ENCODE data around the gene CNNM3. TPM values are rescaled to one million over a fixed set of nuclear protein-coding genes. Genes with fewer than 3 reads are reported as not detected.

Gene CNNM3
- total RNA-seq, 2 experiments from 2014 or later: 13.5 to 18.6 TPM

GRCh38 chr2:96846825-96847224 is 30.8 kb downstream of the CNNM3 start:
- no peaks in the 10 kb centered on the region for H3K4me1 ChIP-seq (ENCODE audit: insufficient read depth, low read length, poor library complexity, severe bottlenecking)
- H3K27ac ChIP-seq (ENCODE audit: low read depth, low read length, poor library complexity, severe bottlenecking): no peak overlapping the region
- no peaks in the 10 kb centered on the region for H4K20me1 ChIP-seq (ENCODE audit: insufficient read depth, low read length)
- intact Hi-C loops (cut with micrococcal nuclease; ENCODE audit: unreplicated experiment): no loop called here
- no peaks in the 10 kb centered on the region for H3K9me3 ChIP-seq (ENCODE audit: low read length)
- peaks cover 34% of the 10 kb centered on the region for H3K36me3 ChIP-seq (ENCODE audit: insufficient read depth, low read length)
- no peak overlapping the region for H3K4me3 ChIP-seq (ENCODE audit: low read depth, low read length, poor library complexity, severe bottlenecking)
- H3K9me2 ChIP-seq (ENCODE audit: insufficient read depth, low read length): no peaks in the 10 kb centered on the region
- no peaks in the 10 kb centered on the region for H3K79me2 ChIP-seq (ENCODE audit: insufficient read depth, low read depth, low read length)
- ChIA-PET CTCF (ENCODE audit: unreplicated experiment) (no interaction called here), POLR2A (interaction anchor here (0.7 kb wide), 1 partner anchor 287 kb away, joined by 3 read pairs; no protein-coding TSS in a partner anchor)
- no peak overlapping the region for H2AFZ ChIP-seq (ENCODE audit: low read length)
- no peak overlapping the region for H3K4me2 ChIP-seq (ENCODE audit: low read length)
- no peak for DNase-seq (ENCODE audit: low spot score)
- no TSS peak for BruUV-seq (replicated peaks)
- TF ChIP-seq EZH2phosphoT487 (IDR thresholded peaks at IDR 0.05; ENCODE audit: borderline replicate concordance, low read depth, low read length): no peak
- TF ChIP-seq CTCF (conservative IDR thresholded peaks at IDR 0.05; ENCODE audit: low read length): no peak

GRCh38 chr2:96847586-96847985 is 31.5 kb downstream of the CNNM3 start:
- BruUV-seq (replicated peaks): no TSS peak
- intact Hi-C loops (cut with micrococcal nuclease; ENCODE audit: unreplicated experiment): no loop called here

GRCh38 chr2:96848264-96848663 is 32.2 kb downstream of the CNNM3 start:
- Histone ChIP-seq H3K36me3 (ENCODE audit: insufficient read depth, low read length) (peaks cover 48% of the 10 kb centered on the region), H2AFZ (ENCODE audit: low read length) (no peak overlapping the region), H3K9me2 (ENCODE audit: insufficient read depth, low read length) (no peaks in the 10 kb centered on the region), H3K4me3 (ENCODE audit: low read depth, low read length, poor library complexity, severe bottlenecking) (no peak overlapping the region), H3K4me2 (ENCODE audit: low read length) (no peak overlapping the region), H3K4me1 (ENCODE audit: insufficient read depth, low read length, poor library complexity, severe bottlenecking) (no peaks in the 10 kb centered on the region), H3K9me3 (ENCODE audit: low read length) (no peaks in the 10 kb centered on the region), H4K20me1 (ENCODE audit: insufficient read depth, low read length) (no peaks in the 10 kb centered on the region), H3K79me2 (ENCODE audit: insufficient read depth, low read depth, low read length) (no peaks in the 10 kb centered on the region), H3K27ac (ENCODE audit: low read depth, low read length, poor library complexity, severe bottlenecking) (no peak overlapping the region)
- intact Hi-C loops (cut with micrococcal nuclease; ENCODE audit: unreplicated experiment): no loop called here
- TF ChIP-seq CTCF (conservative IDR thresholded peaks at IDR 0.05; ENCODE audit: low read length) (no peak), EZH2phosphoT487 (IDR thresholded peaks at IDR 0.05; ENCODE audit: borderline replicate concordance, low read depth, low read length) (no peak)
- POLR2A ChIA-PET: no interaction called here
- CTCF ChIA-PET (ENCODE audit: unreplicated experiment): no interaction called here
- DNase-seq (ENCODE audit: low spot score): no peak
- no TSS peak for BruUV-seq (replicated peaks)

More at GRCh38 chr2:96847586-96847985, 31.5 kb downstream of the CNNM3 start:
- ChIA-PET POLR2A (no interaction called here), CTCF (ENCODE audit: unreplicated experiment) (no interaction called here)
- no peaks in the 10 kb centered on the region for H3K9me2 ChIP-seq (ENCODE audit: insufficient read depth, low read length)
- no peak overlapping the region for H2AFZ ChIP-seq (ENCODE audit: low read length)
- no peaks in the 10 kb centered on the region for H3K79me2 ChIP-seq (ENCODE audit: insufficient read depth, low read depth, low read length)
- TF ChIP-seq EZH2phosphoT487 (IDR thresholded peaks at IDR 0.05; ENCODE audit: borderline replicate concordance, low read depth, low read length) (no peak), CTCF (conservative IDR thresholded peaks at IDR 0.05; ENCODE audit: low read length) (no peak)
- DNase-seq (ENCODE audit: low spot score): no peak
- H3K4me1 ChIP-seq (ENCODE audit: insufficient read depth, low read length, poor library complexity, severe bottlenecking): no peaks in the 10 kb centered on the region
- H3K36me3 ChIP-seq (ENCODE audit: insufficient read depth, low read length): peaks cover 41% of the 10 kb centered on the region
- no peaks in the 10 kb centered on the region for H3K9me3 ChIP-seq (ENCODE audit: low read length)
- H3K4me2 ChIP-seq (ENCODE audit: low read length): no peak overlapping the region
- no peak overlapping the region for H3K27ac ChIP-seq (ENCODE audit: low read depth, low read length, poor library complexity, severe bottlenecking)
- no peaks in the 10 kb centered on the region for H4K20me1 ChIP-seq (ENCODE audit: insufficient read depth, low read length)
- no peak overlapping the region for H3K4me3 ChIP-seq (ENCODE audit: low read depth, low read length, poor library complexity, severe bottlenecking)
